Measurements from ENCODE around the gene TRPM3.

TRPM3 gene

DNA sequence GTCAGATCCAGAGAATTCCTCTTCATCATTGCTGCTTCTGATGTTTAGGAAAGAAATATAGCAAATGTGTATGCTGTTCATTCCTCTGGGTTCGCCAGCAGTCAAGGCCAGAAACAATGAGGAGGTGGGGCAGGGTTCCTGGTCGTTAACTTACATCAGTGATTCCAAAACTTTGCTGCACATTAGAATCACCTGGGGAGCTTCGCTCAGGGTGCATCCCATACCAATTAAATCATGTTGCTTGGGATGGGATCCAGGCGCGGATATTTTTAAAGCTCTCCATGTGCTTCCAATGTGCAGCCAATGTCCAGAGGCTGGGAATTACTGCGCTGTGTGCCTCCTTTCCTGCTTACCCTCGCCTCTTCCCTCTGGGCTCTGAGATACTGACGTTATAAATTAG is 479.1 kb downstream of the TRPM3 start:
- no peak for DNase-seq (ENCODE audit: low read depth)
- TF ChIP-seq, protein P1, sequence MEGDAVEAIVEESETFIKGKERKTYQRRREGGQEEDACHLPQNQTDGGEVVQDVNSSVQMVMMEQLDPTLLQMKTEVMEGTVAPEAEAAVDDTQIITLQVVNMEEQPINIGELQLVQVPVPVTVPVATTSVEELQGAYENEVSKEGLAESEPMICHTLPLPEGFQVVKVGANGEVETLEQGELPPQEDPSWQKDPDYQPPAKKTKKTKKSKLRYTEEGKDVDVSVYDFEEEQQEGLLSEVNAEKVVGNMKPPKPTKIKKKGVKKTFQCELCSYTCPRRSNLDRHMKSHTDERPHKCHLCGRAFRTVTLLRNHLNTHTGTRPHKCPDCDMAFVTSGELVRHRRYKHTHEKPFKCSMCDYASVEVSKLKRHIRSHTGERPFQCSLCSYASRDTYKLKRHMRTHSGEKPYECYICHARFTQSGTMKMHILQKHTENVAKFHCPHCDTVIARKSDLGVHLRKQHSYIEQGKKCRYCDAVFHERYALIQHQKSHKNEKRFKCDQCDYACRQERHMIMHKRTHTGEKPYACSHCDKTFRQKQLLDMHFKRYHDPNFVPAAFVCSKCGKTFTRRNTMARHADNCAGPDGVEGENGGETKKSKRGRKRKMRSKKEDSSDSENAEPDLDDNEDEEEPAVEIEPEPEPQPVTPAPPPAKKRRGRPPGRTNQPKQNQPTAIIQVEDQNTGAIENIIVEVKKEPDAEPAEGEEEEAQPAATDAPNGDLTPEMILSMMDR (IDR thresholded peaks at IDR 0.05; ENCODE audit: insufficient read depth, low read depth, low read length, missing control alignments), result no peak
- H3K4me3 ChIP-seq (ENCODE audit: low read depth, low read length), result no peak overlapping the region

GRCh38 chr9:70641631-70642030 is 479.8 kb downstream of the TRPM3 start:
- DNase-seq (ENCODE audit: low read depth), result no peak
- TF ChIP-seq, protein P1 (IDR thresholded peaks at IDR 0.05; ENCODE audit: insufficient read depth, low read depth, low read length, missing control alignments), result no peak
- no peak overlapping the region for H3K4me3 ChIP-seq (ENCODE audit: low read depth, low read length)

GRCh38 chr9:70641031-70641430 is 480.4 kb downstream of the TRPM3 start:
- H3K4me3 ChIP-seq (ENCODE audit: low read depth, low read length), result no peak overlapping the region
- TF ChIP-seq, protein P1 (IDR thresholded peaks at IDR 0.05; ENCODE audit: insufficient read depth, low read depth, low read length, missing control alignments), result no peak
- DNase-seq (ENCODE audit: low read depth), result no peak

DNA sequence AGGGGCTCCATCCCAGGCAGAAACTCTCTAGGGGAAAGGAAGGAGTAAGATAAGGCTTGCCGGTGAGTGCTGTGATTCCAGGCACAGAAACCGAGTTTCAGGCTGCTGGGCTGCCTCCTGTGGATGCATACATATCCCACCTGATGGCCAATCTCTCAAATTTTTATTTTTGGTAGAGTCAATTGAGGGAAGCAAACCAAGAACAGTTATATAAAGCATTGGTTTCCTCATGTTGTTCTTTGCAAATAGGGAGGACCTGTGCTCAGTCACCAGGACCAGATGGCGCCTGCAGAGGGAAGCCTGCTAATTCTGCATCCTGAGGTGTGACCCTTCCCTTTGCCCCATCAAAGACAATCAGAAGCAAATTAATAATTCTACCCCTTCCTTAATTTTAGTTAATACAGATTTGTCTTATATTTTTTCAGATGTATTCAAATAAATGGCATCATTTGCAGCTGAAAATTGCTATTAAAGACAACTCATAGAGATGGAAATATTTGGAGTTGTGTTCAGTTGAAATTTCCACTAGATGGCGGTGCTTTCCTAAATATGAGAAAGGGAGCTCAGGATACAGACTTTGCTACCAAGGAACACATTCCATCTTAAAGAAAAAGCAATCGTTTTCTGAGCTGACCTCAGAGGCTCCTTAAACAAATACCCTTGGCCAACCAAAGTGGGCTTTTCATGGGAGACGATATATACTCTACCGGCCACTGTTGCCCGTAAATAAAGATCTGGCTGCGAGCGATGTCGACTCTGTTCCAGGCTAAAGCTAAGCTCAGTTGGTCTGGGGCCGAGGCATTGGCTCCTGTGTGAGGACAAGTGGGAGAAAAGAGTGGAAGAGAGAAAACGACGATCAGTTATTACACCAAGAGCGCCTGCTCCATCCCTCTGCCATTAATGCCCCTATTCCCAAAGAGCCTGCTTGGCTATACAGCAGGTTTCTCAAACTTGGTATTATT is 481.3 kb downstream of the TRPM3 start:
- DNase-seq (ENCODE audit: low read depth), result peak; percentile 40
- TF ChIP-seq, protein P1 (IDR thresholded peaks at IDR 0.05; ENCODE audit: insufficient read depth, low read depth, low read length, missing control alignments), result peak; percentile 32
- H3K4me3 ChIP-seq (ENCODE audit: low read depth, low read length), result no peak overlapping the region

DNA sequence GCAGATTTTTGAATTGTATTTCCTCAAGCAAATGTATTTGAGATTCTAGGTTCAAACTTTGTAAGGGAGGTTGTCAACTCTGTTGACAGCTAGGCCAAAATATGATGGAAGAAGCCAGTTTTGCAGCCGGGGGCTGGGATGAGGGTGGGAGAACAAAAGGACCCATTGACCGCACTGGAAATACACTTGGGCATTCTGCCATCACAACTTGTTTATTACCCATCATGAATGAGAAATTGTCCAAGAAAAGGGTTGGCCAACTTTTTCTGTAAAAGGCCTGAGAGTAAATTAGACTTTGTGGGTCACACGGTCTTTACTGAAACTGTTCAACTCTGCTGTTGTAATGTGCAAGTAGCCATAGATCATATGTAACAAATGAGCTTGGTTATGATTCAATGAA is 485.6 kb downstream of the TRPM3 start:
- DNase-seq (ENCODE audit: low read depth), result no peak
- TF ChIP-seq, protein P1 (IDR thresholded peaks at IDR 0.05; ENCODE audit: insufficient read depth, low read depth, low read length, missing control alignments), result no peak
- no peak overlapping the region for H3K4me3 ChIP-seq (ENCODE audit: low read depth, low read length)

DNA sequence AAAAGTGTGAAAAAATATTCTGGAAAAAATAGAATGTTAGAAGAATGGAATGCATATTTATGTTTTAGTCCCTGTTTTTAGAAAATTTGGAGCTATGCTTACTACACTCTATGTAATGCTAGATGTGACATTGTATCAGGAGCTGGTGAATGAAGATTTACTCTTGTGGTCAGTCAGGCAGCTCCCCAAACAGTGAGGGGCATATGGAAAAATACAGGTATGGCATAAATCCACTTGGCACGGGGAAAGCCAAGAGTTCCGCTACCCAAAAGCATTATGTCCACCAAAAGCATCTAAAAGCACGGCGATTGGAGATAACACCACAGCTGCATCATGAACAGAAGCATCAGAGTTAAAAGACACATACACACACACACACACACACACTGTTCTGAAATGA is 486.7 kb downstream of the TRPM3 start:
- no peak for DNase-seq (ENCODE audit: low read depth)
- TF ChIP-seq, protein P1 (IDR thresholded peaks at IDR 0.05; ENCODE audit: insufficient read depth, low read depth, low read length, missing control alignments), result no peak

More for the DNA sequence above, 486.7 kb downstream of the TRPM3 start:
- no peak overlapping the region for H3K4me3 ChIP-seq (ENCODE audit: low read depth, low read length)
